Measurements from ENCODE around the gene GLCCI1.
A peak's percentile ranks its signal among the peaks of the same experiment; 100 is the strongest.
"Not testable (repeated sequence)": the region's sequence is repeated elsewhere in the genome, so short reads cannot be mapped to it uniquely, and the experiment has no call there.

GLCCI1 gene

GRCh38 chr7:8094164-8095140 is 125.9 kb downstream of the GLCCI1 start:
- no peak for DNase-seq (ENCODE audit: low read depth in 2 of 2)

GRCh38 chr7:8101292-8101691 is 132.7 kb downstream of the GLCCI1 start:
- not testable (repeated sequence) for DNase-seq (ENCODE audit: low read depth in 2 of 2)

GRCh38 chr7:8103282-8103681 is 134.7 kb downstream of the GLCCI1 start:
- no peak for DNase-seq (ENCODE audit: low read depth in 2 of 2)

- DNase-seq (ENCODE audit: low read depth in 2 of 2), result no peak
Observed at GRCh38 chr7:8105449-8106095, 137.0 kb downstream of the GLCCI1 start.

GRCh38 chr7:8109196-8110022 is 140.8 kb downstream of the GLCCI1 start:
- no peak for DNase-seq (ENCODE audit: low read depth in 2 of 2)

GRCh38 chr7:8111282-8111960 is 142.8 kb downstream of the GLCCI1 start:
- no peak for DNase-seq (ENCODE audit: low read depth in 2 of 2)

GRCh38 chr7:8112685-8113084 is 144.1 kb downstream of the GLCCI1 start:
- DNase-seq (ENCODE audit: low read depth in 2 of 2), result no peak

GRCh38 chr7:8113184-8113583 is 144.6 kb downstream of the GLCCI1 start:
- DNase-seq (ENCODE audit: low read depth in 2 of 2), result no peak

GRCh38 chr7:8114175-8114574 is 145.6 kb downstream of the GLCCI1 start:
- DNase-seq (ENCODE audit: low read depth in 2 of 2), result no peak

GRCh38 chr7:8115547-8116402 is 147.2 kb downstream of the GLCCI1 start:
- DNase-seq (ENCODE audit: low read depth in 2 of 2), result no peak

- no peak for DNase-seq (ENCODE audit: low read depth in 2 of 2)
Observed at GRCh38 chr7:8117195-8117594, 148.6 kb downstream of the GLCCI1 start.

GRCh38 chr7:8119262-8119661 is 150.7 kb downstream of the GLCCI1 start:
- no peak for DNase-seq (ENCODE audit: low read depth in 2 of 2)

- DNase-seq (ENCODE audit: low read depth in 2 of 2), result no peak
Observed at GRCh38 chr7:8120390-8121058, 151.9 kb downstream of the GLCCI1 start.

GRCh38 chr7:8121243-8121642 is 152.6 kb downstream of the GLCCI1 start:
- DNase-seq (ENCODE audit: low read depth in 2 of 2), result no peak

GRCh38 chr7:8125680-8126444 is 157.3 kb downstream of the GLCCI1 start:
- DNase-seq (ENCODE audit: low read depth in 2 of 2), result peak; percentile 59 to 68

GRCh38 chr7:8126601-8127167 is 158.1 kb downstream of the GLCCI1 start:
- DNase-seq (ENCODE audit: low read depth in 2 of 2), result no peak

- no peak for DNase-seq (ENCODE audit: low read depth in 2 of 2)
Observed at GRCh38 chr7:8128449-8129317, 160.1 kb downstream of the GLCCI1 start.

- no peak for DNase-seq (ENCODE audit: low read depth in 2 of 2)
Observed at GRCh38 chr7:8129318-8129659, 160.7 kb downstream of the GLCCI1 start.

Data from stimulated activated CD8-positive, alpha-beta memory T cell treated with anti-CD3 and anti-CD28 coated beads, Interleukin-7, amount 100 ng/mL, for 4 hours (primary cell).